UCSD-AML1 (cell line): ENCODE data around the gene RNF149.
"Not testable (repeated sequence)": the region's sequence is repeated elsewhere in the genome, so short reads cannot be mapped to it uniquely, and the experiment has no call there.

Experiments used
- DNase-seq: peaks from one replicate; lab custom pipeline; 2025; ENCODE audit not compliant: unreplicated experiment; lab: John Stamatoyannopoulos, UW

RNF149 gene

DNA sequence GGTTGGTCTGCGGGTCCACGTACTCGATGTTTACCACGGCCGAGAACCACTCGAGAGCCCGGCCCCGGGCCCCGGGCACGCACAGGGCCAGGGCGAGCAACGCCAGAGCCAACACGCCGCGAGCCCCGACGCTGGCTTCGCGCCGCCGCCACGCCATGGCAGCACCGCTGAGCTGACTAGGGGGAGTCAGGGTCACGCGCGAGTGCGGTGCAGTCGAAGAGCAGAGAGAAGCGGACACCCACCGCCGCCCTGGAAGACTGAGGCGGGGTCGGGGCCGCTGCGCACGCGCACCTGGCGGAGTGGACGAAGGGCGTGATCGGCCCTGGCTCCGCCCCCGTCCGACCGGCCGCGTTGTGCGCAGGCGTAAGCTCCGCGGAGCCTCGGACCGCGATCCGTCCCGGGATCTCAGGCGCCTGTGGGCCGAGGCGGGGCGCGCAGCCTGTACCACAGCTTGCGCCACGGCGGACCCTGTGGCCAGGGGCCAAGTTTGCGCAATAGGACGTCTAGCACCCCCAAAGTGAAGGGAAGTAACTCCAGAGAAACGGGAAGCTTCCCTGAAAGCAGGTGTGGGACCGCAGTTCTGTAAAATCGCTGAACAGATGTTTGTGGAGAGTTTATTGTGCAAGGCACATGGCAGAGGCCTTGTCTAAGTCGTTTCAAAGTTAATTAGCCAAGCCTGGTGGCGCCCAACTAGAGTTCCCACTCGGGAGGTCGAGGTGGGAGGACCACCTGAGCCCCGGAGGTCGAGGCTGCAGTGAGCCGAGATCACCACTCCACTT, at the start of gene RNF149:
RNF149 (minus strand) TSS at position 270 of the 779 bp plus-strand sequence; CDS start at position 157, 113 bp downstream.
- peak; percentile 97 for DNase-seq

DNA sequence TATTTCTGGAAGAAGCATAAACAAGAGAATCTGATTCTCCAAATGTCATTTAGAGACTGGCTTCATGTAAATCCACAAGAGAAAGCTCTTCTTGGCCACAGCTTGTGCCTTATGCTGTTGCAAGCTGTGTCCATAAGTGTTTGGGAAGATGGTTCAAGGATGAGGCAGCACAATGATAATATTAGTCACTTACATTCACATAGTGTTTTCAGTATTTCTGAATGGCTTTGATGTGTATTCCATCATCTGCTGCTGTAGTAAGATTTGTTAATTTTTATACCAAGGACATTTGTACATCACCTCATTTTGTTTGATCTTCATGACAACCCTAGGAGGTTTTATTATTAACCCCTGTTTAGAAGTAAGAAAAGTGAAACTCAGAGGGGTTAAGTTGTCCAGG, 48.9 kb upstream of the RNF149 start:
- no peak for DNase-seq

DNA sequence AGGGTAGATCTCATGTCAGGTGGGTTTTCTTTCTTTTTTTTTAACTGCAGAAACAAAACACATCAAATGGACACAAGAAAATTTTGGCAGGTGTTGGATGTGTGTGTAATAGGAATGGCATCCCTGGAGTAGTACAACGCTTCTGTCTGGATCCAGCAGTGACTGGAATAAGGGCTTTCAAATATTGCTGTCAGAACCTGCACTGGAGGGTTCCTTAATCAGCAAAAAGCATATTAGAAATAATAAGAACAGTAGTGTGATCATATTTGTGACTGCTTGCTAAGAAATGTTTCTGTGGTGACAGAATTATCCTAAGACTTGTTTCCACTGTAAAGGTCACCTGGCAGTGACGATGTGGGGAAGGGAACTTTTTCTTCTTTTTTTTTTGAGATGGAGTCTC, 48.0 kb upstream of the RNF149 start:
- no peak for DNase-seq

DNA sequence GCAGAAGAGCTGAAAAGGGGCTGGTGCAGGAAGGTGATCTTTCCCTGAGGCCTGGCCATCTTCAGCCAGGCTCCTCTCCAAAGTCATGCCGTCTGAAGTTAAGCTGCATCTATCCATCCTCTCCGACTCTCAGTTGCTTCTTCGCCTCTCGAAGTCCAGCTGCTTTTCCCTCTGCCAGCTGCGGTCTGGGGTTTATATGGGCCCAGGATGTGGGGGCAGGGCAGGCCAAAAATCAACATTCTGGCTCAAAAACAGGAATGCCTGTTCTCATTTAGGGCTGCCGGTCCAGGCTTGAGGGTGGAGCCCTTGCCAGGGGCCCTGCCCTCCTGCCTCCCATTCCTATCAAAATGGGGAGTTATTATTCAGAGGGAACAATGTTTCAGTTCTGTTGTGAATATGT, 47.6 kb upstream of the RNF149 start:
- DNase-seq: no peak

GRCh38 chr2:101355401-101356054, 47.0 kb upstream of the RNF149 start:
- DNase-seq: no peak

- no peak for DNase-seq
Observed at GRCh38 chr2:101354420-101355311, 46.2 kb upstream of the RNF149 start.

- not testable (repeated sequence) for DNase-seq
Observed at GRCh38 chr2:101352631-101353030, 44.1 kb upstream of the RNF149 start.

DNA sequence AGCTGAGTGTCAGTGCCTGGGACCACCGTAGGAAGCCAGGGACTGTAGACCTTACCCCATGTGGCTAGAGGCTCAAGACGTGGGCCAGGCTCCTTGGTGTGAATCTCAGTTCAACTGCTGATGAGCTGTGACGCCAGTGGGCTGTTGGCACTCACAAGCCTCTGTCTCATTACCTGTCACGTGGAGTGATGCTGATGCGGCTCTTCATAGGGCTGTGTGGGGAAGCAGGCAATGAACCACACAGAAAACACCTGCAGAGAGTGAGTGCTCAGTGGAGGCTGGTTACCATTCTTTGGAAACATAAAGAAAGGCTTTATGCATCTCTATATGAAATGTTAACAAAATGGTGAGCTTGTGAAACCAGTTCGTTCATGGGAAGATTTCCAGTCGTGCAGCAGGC, 42.7 kb upstream of the RNF149 start:
- DNase-seq: no peak

DNA sequence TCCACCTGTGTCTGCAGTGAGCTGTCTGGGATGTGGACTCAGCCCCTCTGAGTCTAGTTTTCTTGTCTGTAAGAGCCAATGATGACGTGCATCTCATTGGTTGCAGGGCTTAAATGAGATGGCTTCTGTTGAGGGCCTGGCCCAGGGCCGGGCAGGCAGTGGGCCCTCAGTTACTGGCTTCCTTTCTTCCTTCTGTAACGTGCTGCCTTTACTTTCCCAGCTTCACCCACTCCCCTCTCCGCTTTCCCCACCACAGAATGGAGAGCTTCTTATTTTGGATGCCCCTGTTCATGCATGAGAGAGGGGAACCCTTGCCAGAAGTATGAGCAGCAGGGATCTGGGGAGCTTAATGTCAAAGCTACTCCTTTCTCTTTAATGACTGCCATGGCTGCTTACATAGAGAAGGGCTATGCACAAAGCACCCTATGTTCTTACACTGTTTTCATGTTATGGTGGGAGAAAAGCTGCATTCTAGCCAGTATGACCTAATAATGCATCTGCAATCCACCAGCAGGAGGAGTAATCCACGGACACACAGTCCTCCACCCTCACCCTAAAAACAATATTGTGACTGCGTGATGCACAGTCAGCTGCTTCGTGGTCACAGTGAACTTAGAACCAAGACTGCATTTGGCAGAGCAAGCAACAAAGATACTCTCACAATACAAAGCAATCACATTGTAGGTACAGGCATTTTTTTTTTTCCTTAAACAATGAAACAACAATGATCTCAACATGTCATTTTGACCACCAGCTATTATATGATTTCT, 41.6 kb upstream of the RNF149 start:
- DNase-seq: no peak

- DNase-seq: no peak
Observed at GRCh38 chr2:101348883-101349282, 40.4 kb upstream of the RNF149 start.

DNA sequence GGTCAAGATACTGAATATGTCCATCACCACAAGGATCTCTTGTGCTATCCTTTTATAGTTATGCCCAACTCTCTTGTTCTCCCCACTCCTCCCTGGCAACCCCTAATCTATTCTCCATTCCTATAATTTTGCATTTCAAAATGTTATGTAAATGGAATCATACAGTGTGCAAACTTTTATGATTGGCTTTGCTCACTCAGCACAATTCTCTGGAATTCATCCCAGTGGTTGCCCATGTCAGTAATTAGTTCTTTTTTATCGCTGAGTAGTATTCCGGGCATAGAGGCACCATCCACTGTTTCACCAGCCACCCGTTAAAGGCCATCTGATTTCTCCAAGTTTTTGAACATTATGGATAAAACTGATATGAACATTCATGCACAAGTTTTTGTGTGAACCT, 38.4 kb upstream of the RNF149 start:
- DNase-seq: no peak

- no peak for DNase-seq
Observed at GRCh38 chr2:101344137-101344536, 35.6 kb upstream of the RNF149 start.

- no peak for DNase-seq
Observed at GRCh38 chr2:101342625-101343008, 34.1 kb upstream of the RNF149 start.

DNA sequence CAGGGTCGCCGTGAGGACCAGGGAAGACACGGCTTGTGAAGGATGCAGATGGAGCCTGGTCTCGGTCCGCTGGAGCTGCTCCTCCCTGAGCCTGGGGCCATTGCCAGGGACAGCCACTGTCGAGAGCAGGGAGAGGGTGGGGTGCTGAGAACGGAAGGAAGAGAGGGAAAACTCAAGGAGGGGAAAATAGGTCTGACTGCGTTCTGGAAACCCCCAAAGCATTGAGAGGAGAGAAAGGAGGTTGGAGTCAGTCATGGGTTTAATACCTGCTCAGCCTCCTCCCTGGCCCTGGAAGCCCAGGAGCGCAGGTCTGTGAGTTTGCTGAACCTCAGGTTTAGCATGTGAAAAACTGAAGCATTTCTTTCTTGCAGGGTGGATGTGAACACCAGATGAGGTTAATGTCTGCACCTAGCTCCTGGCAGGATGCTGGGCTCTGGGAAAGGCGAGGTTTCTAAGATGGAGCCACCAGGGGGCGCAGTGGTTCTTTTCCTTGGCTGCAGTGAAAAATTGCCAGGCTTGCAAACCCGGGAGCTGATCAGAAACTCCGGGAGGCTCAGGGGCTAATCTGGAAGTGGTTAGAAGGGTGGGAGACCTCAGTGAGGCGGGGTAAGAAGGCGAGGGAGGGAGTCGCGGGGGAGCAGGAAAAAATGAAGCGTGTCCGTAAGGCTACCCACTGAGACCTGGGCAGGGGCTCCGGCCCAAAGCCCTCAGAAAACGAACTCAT, 33.6 kb upstream of the RNF149 start:
- peak; percentile 76 for DNase-seq

GRCh38 chr2:101341421-101341820, 32.9 kb upstream of the RNF149 start:
- peak; percentile 28 for DNase-seq

DNA sequence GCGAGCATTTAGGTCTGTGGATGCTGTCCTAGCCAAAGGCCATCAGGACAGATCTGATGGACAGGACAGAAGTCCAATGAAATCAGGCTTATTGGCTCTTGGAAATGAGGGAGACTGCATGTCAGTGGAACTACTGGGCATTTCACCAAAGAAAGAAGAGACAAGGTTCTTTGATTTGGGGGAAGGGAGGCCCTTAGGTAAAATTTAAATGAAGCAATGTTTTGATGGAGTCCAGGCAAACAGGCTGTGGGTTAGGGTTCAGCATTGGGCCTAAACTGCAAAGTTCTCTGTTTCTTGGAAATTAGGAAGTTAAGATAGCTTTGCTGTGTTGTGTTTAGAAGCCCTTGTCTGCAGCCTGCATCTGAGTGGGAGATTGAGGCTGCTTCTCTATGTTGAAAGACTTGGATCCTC, 31.6 kb upstream of the RNF149 start:
- no peak for DNase-seq

DNA sequence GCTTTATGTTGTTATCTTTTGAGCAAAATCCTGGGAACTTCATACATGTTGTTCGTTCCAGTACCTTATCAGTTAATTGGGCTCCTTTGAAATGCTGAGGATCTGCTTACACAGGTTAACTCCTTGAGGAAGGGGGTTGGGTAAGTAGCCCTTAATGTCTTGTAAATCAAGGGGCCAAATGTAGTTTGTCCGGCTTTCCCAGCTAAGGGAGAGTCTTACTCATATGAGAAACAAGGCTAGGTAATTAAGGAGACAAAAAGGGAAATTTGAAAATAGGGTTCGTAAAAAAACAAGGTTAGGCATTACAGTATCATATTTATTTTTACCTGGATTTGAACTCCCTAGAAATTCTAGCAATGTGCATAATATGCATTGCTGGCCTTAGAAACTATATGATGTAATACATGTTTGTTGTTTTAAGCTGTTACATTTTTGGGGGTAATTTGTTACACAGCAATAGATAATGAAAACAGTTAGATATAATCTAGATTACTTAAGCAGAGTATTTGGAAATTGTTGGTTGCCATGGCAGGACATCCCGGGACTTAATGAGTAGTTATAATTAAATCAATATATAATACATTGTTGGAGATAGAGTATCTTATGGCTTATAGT, 30.9 kb upstream of the RNF149 start:
- no peak for DNase-seq

DNA sequence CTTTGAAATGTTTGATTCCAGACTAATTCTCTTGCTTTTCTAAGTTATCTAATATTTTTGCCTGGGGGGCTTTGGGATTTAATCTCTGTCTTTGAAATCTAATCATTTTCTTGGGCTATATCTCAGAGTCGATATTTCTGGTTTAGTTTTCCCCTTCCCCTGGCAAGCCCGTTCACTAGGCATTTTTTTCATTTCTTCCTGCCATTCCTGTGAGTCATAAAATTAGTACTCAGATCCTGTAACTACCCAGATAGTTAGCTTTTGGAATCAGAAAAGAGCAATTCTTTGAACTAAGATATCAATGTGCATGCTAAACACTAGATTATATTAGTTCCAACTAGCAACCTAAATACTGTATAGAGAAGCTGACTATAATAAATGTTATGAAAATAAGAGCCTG, 29.4 kb upstream of the RNF149 start:
- DNase-seq: no peak

- DNase-seq: no peak
Observed at GRCh38 chr2:101332885-101333766, 24.6 kb upstream of the RNF149 start.
